H9 (cell line): Measurements from ENCODE around the gene MTMR6. TPM values are rescaled to one million over a fixed set of nuclear protein-coding genes. Genes with fewer than 3 reads are reported as not detected.
A peak's percentile ranks its signal among the peaks of the same experiment; 100 is the strongest.

Experiments
- DNase-seq: peaks from one replicate; pipeline ENCODE4 v3.0.0-alpha.2; 2017
- H2AFZ ChIP-seq: one replicate; pipeline ENCODE4 v1.6.1; 2013; ENCODE audit warnings: mild to moderate bottlenecking, low read length, control low read depth, moderate library complexity
- H2AK5ac ChIP-seq: 2 replicates; pipeline ENCODE4 v1.6.1; 2013; ENCODE audit warnings: low read length, control low read depth, mixed read lengths; ENCODE audit not compliant: insufficient read length
- H2BK120ac ChIP-seq: one replicate; pipeline ENCODE4 v1.6.1; 2013; ENCODE audit warnings: low read depth, mild to moderate bottlenecking, low read length, control low read depth, inconsistent platforms; ENCODE audit not compliant: poor library complexity, severe bottlenecking
- H2BK12ac ChIP-seq: 2 replicates; pipeline ENCODE4 v1.6.1; 2013; ENCODE audit warnings: low read length, control low read depth, mixed read lengths, low read depth; ENCODE audit not compliant: insufficient read length
- H2BK15ac ChIP-seq: 2 replicates; pipeline ENCODE4 v1.6.1; 2013; ENCODE audit warnings: low read depth, low read length, control low read depth
- H2BK20ac ChIP-seq: one replicate; pipeline ENCODE4 v1.6.1; 2013; ENCODE audit warnings: low read depth, mild to moderate bottlenecking, low read length, control low read depth, inconsistent platforms; ENCODE audit not compliant: poor library complexity, severe bottlenecking
- H2BK5ac ChIP-seq: 2 replicates; pipeline ENCODE4 v1.6.1; 2013; ENCODE audit warnings: low read length, control low read depth, mixed read lengths; ENCODE audit not compliant: insufficient read length
- H3K14ac ChIP-seq: 2 replicates; pipeline ENCODE4 v1.6.1; 2013; ENCODE audit warnings: low read length, control low read depth; ENCODE audit not compliant: insufficient read depth
- H3K18ac ChIP-seq: 2 replicates; pipeline ENCODE4 v1.6.1; 2013; ENCODE audit warnings: low read depth, mild to moderate bottlenecking, mixed read lengths, low read length, control low read depth; ENCODE audit not compliant: insufficient read length
- H3K23ac ChIP-seq: 2 replicates; pipeline ENCODE4 v1.6.1; 2013; ENCODE audit warnings: low read length, control low read depth, mixed read lengths, low read depth; ENCODE audit not compliant: insufficient read length
- H3K23me2 ChIP-seq: 2 replicates; pipeline ENCODE4 v1.6.1; 2013; ENCODE audit warnings: low read depth, mild to moderate bottlenecking, mixed read lengths, low read length, control low read depth; ENCODE audit not compliant: insufficient read length, poor library complexity, severe bottlenecking
- H3K27ac ChIP-seq: 2 replicates; pipeline ENCODE4 v1.5.1; 2013; ENCODE audit warnings: low read length, control low read depth, mixed read lengths, low read depth; ENCODE audit not compliant: insufficient read length
- H3K27me3 ChIP-seq: 2 replicates; pipeline ENCODE4 v1.6.1; 2013; ENCODE audit warnings: low read length, control low read depth, inconsistent platforms; ENCODE audit not compliant: insufficient read depth
- H3K4ac ChIP-seq: 2 replicates; pipeline ENCODE4 v1.6.1; 2013; ENCODE audit warnings: low read depth, mild to moderate bottlenecking, control low read depth, inconsistent platforms, low read length, moderate library complexity
- H3K4me1 ChIP-seq: 2 replicates; pipeline ENCODE4 v1.6.1; 2013; ENCODE audit warnings: low read length, control low read depth, inconsistent platforms; ENCODE audit not compliant: insufficient read depth
- H3K4me2 ChIP-seq: 2 replicates; pipeline ENCODE4 v1.6.1; 2013; ENCODE audit warnings: low read length, control low read depth, mixed read lengths; ENCODE audit not compliant: insufficient read length, insufficient read depth
- H3K56ac ChIP-seq: 2 replicates; pipeline ENCODE4 v1.6.1; 2013; ENCODE audit warnings: low read depth, mild to moderate bottlenecking, mixed read lengths, low read length, control low read depth; ENCODE audit not compliant: insufficient read length
- H3K79me1 ChIP-seq: 2 replicates; pipeline ENCODE4 v1.6.1; 2013; ENCODE audit warnings: low read depth, mild to moderate bottlenecking, moderate library complexity, low read length, control low read depth, inconsistent platforms; ENCODE audit not compliant: insufficient read depth, poor library complexity, severe bottlenecking
- H3K79me2 ChIP-seq: 2 replicates; pipeline ENCODE4 v1.6.1; 2013; ENCODE audit warnings: low read length, control low read depth, inconsistent platforms; ENCODE audit not compliant: insufficient read depth
- H3K9ac ChIP-seq: 2 replicates; pipeline ENCODE4 v1.6.1; 2013; ENCODE audit warnings: low read length, control low read depth, mixed read lengths; ENCODE audit not compliant: insufficient read length; ENCODE audit errors: extremely low read depth
- H3K9me3 ChIP-seq: one replicate; pipeline ENCODE4 v1.6.1; 2013; ENCODE audit warnings: low read depth, low read length, inconsistent platforms; ENCODE audit not compliant: control insufficient read depth
- H3T11ph ChIP-seq: one replicate; pipeline ENCODE4 v1.6.1; 2013; ENCODE audit warnings: mild to moderate bottlenecking, low read length, control low read depth, inconsistent platforms
- H4K20me1 ChIP-seq: one replicate; pipeline ENCODE4 v1.6.1; 2013; ENCODE audit not compliant: control insufficient read depth, insufficient read length, insufficient read depth
- H4K5ac ChIP-seq: 2 replicates; pipeline ENCODE4 v1.6.1; 2013; ENCODE audit warnings: low read depth, mild to moderate bottlenecking, mixed read lengths, low read length, control low read depth; ENCODE audit not compliant: insufficient read length
- H4K8ac ChIP-seq: replicated peaks from 2 replicates; pipeline ENCODE4 v1.6.1; 2013; ENCODE audit warnings: low read length, control low read depth, mixed read lengths, low read depth; ENCODE audit not compliant: insufficient read length
- H4K91ac ChIP-seq: 2 replicates; pipeline ENCODE4 v1.6.1; 2013; ENCODE audit warnings: low read depth, mild to moderate bottlenecking, moderate library complexity, mixed read lengths, low read length, control low read depth; ENCODE audit not compliant: insufficient read length
- H3K27ac Mint-ChIP-seq, 3 experiments: 2 replicates in 2 of 3; 3 replicates in 1 of 3; pipeline ENCODE4 v1.8.0; 2020 to 2021; ENCODE audit warnings: mixed read lengths in 3 of 3, mild to moderate bottlenecking in 1 of 3, moderate library complexity in 1 of 3
- H3K27me3 Mint-ChIP-seq: 2 replicates; pipeline ENCODE4 v1.8.0; 2021; ENCODE audit warnings: low read depth, mild to moderate bottlenecking, moderate library complexity, mixed read lengths
- H3K36me3 Mint-ChIP-seq, 3 experiments: 2 replicates in 2 of 3; 3 replicates in 1 of 3; pipeline ENCODE4 v1.8.0; 2020 to 2021; ENCODE audit warnings: low read depth in 3 of 3, mixed read lengths in 3 of 3; ENCODE audit not compliant: insufficient read depth in 1 of 3
- H3K4me1 Mint-ChIP-seq, 2 experiments: 2 replicates each; pipeline ENCODE4 v1.8.0; 2020; ENCODE audit warnings: mixed read lengths in 2 of 2
- H3K4me3 Mint-ChIP-seq, 2 experiments: 2 replicates in 1 of 2; 3 replicates in 1 of 2; pipeline ENCODE4 v1.8.0; 2020 to 2021; ENCODE audit warnings: mild to moderate bottlenecking in 2 of 2, mixed read lengths in 2 of 2, moderate library complexity in 1 of 2
- H3K9me3 Mint-ChIP-seq, 2 experiments: 2 replicates in 1 of 2; 3 replicates in 1 of 2; pipeline ENCODE4 v1.8.0; 2020; ENCODE audit warnings: mild to moderate bottlenecking in 2 of 2, mixed read lengths in 2 of 2, moderate library complexity in 1 of 2
- WGBS: extraction: QIAGEN DNeasy Blood & Tissue Kit; methylation state at CpG from one replicate; pipeline ENCODE4 v1.1.7; 2013; ENCODE audit warnings: missing lambda C conversion rate, low lambda C conversion rate, mixed read lengths; ENCODE audit not compliant: insufficient read length; ENCODE audit errors: extremely low coverage; 5-methylcytosine and 5-hydroxymethylcytosine counted together
- total RNA-seq: library from RNA; stranded (reverse); gene quantifications from 2 replicates; pipeline ENCODE4 v1.2.1, GENCODE V29; 2021
- TF ChIP-seq, protein P1 (sequence below): fragments of 200-600 bp; sonication (generic); conservative IDR thresholded peaks from 3 replicates; pipeline ENCODE4 v1.8.0; 2021; ENCODE audit warnings: antibody characterized with exemption, mild to moderate bottlenecking

The MTMR6 gene
- total RNA-seq, 1 experiment from 2014 or later: 7.0 TPM

GRCh38 chr13:25276748-25277147, 10.5 kb downstream of the MTMR6 start:
- Histone ChIP-seq H4K20me1 (no peaks in the 10 kb centered on the region), H3K9ac (no peak overlapping the region), H3K23ac (peak overlapping the region; percentile 49), H3K23me2 (no peaks in the 10 kb centered on the region), H3K56ac (no peak overlapping the region), H2BK15ac (no peak overlapping the region), H3K27ac (no peak overlapping the region), H3K14ac (no peak overlapping the region), H3T11ph (no peak overlapping the region), H3K79me1 (no peaks in the 10 kb centered on the region), H3K9me3 (no peaks in the 10 kb centered on the region), H3K18ac (no peak overlapping the region), H2BK20ac (no peak overlapping the region), H2BK12ac (no peak overlapping the region), H2AFZ (no peak overlapping the region), H3K4me1 (no peaks in the 10 kb centered on the region), H3K79me2 (no peaks in the 10 kb centered on the region), H4K5ac (no peak overlapping the region), H3K27me3 (no peaks in the 10 kb centered on the region), H2BK5ac (no peak overlapping the region), H2AK5ac (no peak overlapping the region), H4K91ac (no peak overlapping the region), H3K4ac (no peak overlapping the region), H4K8ac (no peak overlapping the region), H2BK120ac (no peak overlapping the region), H3K4me2 (no peak overlapping the region)
- H3K27ac Mint-ChIP-seq: no peak overlapping the region
- DNase-seq: no peak
- H3K9me3 Mint-ChIP-seq: no peaks in the 10 kb centered on the region
- H3K4me1 Mint-ChIP-seq: peaks cover 0 to 6% of the 10 kb centered on the region in 2 experiments; a peak in 3 of 4 replicates
- H3K36me3 Mint-ChIP-seq: no peaks in the 10 kb centered on the region; a peak in 1 of 7 replicates
- H3K27me3 Mint-ChIP-seq: no peaks in the 10 kb centered on the region
- whole genome bisulfite sequencing: no CpG with 5 or more reads among the region's 2 CpGs
- TF ChIP-seq, protein P1, sequence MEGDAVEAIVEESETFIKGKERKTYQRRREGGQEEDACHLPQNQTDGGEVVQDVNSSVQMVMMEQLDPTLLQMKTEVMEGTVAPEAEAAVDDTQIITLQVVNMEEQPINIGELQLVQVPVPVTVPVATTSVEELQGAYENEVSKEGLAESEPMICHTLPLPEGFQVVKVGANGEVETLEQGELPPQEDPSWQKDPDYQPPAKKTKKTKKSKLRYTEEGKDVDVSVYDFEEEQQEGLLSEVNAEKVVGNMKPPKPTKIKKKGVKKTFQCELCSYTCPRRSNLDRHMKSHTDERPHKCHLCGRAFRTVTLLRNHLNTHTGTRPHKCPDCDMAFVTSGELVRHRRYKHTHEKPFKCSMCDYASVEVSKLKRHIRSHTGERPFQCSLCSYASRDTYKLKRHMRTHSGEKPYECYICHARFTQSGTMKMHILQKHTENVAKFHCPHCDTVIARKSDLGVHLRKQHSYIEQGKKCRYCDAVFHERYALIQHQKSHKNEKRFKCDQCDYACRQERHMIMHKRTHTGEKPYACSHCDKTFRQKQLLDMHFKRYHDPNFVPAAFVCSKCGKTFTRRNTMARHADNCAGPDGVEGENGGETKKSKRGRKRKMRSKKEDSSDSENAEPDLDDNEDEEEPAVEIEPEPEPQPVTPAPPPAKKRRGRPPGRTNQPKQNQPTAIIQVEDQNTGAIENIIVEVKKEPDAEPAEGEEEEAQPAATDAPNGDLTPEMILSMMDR: no peak
- no peak overlapping the region for H3K4me3 Mint-ChIP-seq
